ENCODE measurements around the gene TRIP6. TPM values are rescaled to one million over a fixed set of nuclear protein-coding genes. Genes with fewer than 3 reads are reported as not detected.
A peak's percentile ranks its signal among the peaks of the same experiment; 100 is the strongest.

TRIP6 gene
- total RNA-seq, 2 donors from 2014 or later = 34.9 to 43.6 TPM

DNA sequence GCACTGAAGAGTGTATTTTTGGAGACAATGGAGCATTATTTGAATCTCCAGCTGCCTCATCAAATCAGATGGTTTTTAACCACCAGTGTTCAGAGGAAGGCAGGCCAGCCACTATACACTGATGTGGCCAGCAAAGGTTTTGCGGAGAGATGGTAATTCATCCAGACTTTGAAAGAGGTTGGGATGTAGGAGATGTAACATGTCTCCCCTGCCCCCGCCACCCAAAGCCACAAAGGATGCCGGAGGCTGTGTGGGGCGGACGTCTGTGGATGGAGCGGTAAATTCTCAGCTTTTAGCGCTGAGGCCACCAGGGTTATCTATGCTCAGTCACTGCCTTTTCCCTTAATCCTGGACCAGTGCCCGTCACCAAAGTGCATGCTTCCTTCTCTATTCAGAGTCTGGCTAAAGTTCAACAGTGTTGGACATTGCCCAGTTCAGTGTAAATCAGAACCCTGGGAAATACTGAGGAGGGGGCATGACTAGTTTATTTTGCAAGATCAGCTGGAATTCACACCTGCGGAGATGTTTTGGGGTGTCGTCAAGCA lies 3.7 kb upstream of the TRIP6 start:
- WGBS, 2 donors = 46 to 47% methylated on average over 10 of the region's 10 CpGs
- ATAC-seq = no peak
- Histone ChIP-seq H3K4me1 (peaks cover 32% of the 10 kb centered on the region), H3K9me3 (no peaks in the 10 kb centered on the region), H3K36me3 (replicated peaks in 1 of 2; ENCODE audit: insufficient read depth in 1 of 2, low read depth in 2 of 2) (peaks cover 0 to 8% of the 10 kb centered on the region in 2 donors), H3K27ac (peak overlapping the region in 2 of 4 donors; percentile 19 to 39), H3K4me3 (no peak overlapping the region), H3K27me3 (no peaks in the 10 kb centered on the region)
- intact Hi-C loops (cut with DNase I) = no loop called here
- peak; percentile 53 to 78 (median 70) for DNase-seq
- TF ChIP-seq POLR2A (IDR thresholded peaks at IDR 0.05) = no peak
- TF ChIP-seq, protein P1, sequence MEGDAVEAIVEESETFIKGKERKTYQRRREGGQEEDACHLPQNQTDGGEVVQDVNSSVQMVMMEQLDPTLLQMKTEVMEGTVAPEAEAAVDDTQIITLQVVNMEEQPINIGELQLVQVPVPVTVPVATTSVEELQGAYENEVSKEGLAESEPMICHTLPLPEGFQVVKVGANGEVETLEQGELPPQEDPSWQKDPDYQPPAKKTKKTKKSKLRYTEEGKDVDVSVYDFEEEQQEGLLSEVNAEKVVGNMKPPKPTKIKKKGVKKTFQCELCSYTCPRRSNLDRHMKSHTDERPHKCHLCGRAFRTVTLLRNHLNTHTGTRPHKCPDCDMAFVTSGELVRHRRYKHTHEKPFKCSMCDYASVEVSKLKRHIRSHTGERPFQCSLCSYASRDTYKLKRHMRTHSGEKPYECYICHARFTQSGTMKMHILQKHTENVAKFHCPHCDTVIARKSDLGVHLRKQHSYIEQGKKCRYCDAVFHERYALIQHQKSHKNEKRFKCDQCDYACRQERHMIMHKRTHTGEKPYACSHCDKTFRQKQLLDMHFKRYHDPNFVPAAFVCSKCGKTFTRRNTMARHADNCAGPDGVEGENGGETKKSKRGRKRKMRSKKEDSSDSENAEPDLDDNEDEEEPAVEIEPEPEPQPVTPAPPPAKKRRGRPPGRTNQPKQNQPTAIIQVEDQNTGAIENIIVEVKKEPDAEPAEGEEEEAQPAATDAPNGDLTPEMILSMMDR (IDR thresholded peaks at IDR 0.05) = no peak

DNA sequence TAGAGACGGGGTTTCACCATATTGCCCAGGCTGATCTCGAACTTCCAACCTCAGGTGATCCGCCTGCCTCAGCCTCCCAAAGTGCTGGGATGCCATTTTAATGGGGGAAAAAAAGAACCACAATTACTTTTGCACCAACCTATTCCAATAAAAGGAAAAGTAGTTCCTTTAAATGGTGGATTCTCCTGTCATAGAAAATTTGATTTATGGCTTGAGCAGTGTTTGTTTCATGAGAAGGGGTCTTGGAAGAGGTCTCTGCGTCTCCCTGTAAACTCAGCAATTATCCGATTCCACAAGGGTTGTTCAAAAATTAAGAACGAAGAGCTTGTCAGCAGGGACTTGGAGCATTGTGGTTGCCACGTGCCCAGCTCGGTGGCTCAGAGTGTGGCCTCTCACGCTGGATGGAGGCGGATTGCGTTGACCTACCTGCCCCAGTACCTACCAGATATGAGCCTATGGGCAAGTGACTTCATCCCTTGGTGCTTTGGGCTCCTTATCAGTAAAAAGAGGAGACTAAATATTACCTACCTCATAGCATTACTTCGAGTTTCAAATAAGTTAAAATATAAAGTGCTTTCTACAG lies 2.8 kb upstream of the TRIP6 start:
- Histone ChIP-seq H3K27me3 (no peaks in the 10 kb centered on the region), H3K9me3 (no peaks in the 10 kb centered on the region), H3K4me3 (no peak overlapping the region), H3K27ac (no peak overlapping the region), H3K36me3 (replicated peaks in 1 of 2; ENCODE audit: insufficient read depth in 1 of 2, low read depth in 2 of 2) (peaks cover 0 to 8% of the 10 kb centered on the region in 2 donors), H3K4me1 (peaks cover 40% of the 10 kb centered on the region)
- ATAC-seq (no peak), DNase-seq (no peak)
- intact Hi-C loops (cut with DNase I) = no loop called here
- no peak for TF ChIP-seq POLR2A (IDR thresholded peaks at IDR 0.05)
- TF ChIP-seq, protein P1 (IDR thresholded peaks at IDR 0.05) = no peak
- 85 to 91% methylated on average over 12 of the region's 12 CpGs for WGBS, 2 donors

DNA sequence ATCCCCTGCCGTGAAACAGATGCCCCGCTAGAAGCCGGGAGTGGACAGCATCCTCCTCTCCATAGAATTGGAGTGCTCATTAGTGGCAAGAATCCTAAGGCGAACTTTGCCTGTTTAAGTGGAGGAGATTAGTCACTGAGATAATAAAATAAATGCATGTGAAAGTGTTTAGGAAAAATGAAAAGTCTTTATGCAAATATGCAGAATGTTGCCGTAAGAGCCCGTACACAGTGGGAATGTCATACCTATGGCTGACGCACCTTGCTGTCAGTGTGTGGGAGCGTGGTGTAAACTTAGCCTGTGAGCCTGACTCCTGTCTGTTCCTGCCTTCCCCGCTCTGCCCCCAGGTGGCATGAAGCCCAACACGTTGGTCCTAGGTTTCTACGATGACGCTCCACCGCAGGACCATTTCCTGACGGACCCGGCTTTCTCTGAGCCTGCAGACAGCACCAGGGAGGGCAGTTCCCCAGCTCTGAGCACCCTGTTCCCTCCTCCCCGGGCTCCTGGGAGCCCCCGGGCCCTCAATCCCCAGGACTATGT lies 1.7 kb upstream of the TRIP6 start:
- no peak for DNase-seq
- H3K27me3 ChIP-seq = no peaks in the 10 kb centered on the region
- TF ChIP-seq, protein P1 (IDR thresholded peaks at IDR 0.05) = no peak
- ATAC-seq = no peak
- intact Hi-C loops (cut with DNase I) = no loop called here
- no peak overlapping the region for H3K4me3 ChIP-seq
- peak overlapping the region in 3 of 4 donors; percentile 93 to 96 (median 95) for H3K27ac ChIP-seq
- WGBS, 2 donors = 75 to 90% methylated on average over 11 to 17 of the region's 17 CpGs
- H3K36me3 ChIP-seq (replicated peaks in 1 of 2; ENCODE audit: insufficient read depth in 1 of 2, low read depth in 2 of 2) = peaks cover 0 to 2% of the 10 kb centered on the region in 2 donors
- H3K9me3 ChIP-seq = no peaks in the 10 kb centered on the region
- H3K4me1 ChIP-seq = peaks cover 41% of the 10 kb centered on the region

DNA sequence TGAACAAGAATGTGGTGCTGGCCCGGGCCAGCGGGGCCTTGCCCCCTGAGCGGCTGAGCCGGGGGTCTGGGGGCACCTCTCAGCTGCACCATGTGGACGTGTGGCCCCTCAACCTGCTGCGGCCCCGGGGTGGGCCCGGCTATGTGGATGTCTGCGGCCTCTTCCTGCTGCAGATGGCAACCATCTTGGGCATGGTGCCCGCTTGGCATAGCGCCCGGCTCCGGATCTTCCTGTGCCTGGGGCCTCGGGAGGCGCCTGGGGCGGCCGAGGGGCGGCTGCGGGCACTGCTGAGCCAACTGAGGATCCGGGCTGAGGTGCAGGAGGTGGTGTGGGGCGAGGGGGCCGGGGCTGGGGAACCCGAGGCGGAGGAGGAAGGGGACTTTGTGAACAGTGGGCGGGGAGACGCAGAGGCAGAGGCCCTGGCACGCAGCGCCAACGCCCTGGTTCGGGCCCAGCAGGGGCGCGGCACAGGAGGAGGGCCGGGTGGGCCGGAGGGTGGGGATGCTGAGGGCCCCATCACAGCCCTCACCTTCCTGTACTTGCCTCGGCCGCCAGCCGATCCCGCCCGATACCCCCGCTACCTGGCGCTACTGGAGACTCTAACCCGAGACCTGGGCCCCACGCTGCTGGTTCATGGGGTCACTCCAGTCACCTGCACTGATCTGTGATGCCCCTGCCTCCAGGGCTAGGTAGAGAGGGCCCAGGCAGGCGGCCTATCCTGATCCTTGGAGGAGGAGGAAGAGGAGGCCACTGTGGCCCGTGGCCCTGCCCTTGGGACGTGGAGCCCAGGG lies 1.1 kb upstream of the TRIP6 start:
- ATAC-seq = no peak
- intact Hi-C loops (cut with DNase I) = no loop called here
- Histone ChIP-seq H3K4me1 (peaks cover 41% of the 10 kb centered on the region), H3K4me3 (no peak overlapping the region), H3K9me3 (no peaks in the 10 kb centered on the region), H3K27ac (peak overlapping the region; percentile 92 to 96 (median 94)), H3K36me3 (replicated peaks in 1 of 2; ENCODE audit: insufficient read depth in 1 of 2, low read depth in 2 of 2) (no peaks in the 10 kb centered on the region), H3K27me3 (no peaks in the 10 kb centered on the region)
- 54 to 63% methylated on average over 26 to 44 of the region's 46 CpGs for WGBS, 2 donors
- TF ChIP-seq, protein P1 (IDR thresholded peaks at IDR 0.05) = no peak
- TF ChIP-seq POLR2A (IDR thresholded peaks at IDR 0.05) = no peak
- DNase-seq = peak; percentile 69 to 88 (median 81)
